ENCODE results near the gene CNTNAP2. TPM values are rescaled to one million over a fixed set of nuclear protein-coding genes. Genes with fewer than 3 reads are reported as not detected.

CNTNAP2 gene
- total and polyA plus RNA-seq, 7 donors, result 0.60 to 2.4 (median 1.7) TPM

DNA sequence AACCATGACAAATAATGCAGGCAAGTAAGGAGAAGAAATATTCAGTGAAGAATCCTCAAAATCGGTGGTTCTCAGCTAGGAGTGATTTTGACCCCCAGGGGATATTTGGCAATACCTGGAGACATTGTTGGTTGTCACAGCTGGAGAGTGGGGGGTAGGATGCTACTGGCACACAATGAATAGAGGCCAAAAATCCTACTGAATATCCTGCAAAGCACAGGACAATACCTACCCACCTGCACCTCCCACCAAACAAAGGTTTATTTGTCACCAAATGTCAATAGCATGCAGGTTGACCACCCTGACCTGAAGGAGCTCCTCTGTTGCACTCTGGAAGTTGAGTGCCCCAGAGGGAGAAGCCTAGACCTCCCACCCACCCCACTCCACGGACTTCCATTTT is 1028.6 kb downstream of the CNTNAP2 start:
- H3K4me3 ChIP-seq, result no peak overlapping the region
- no peak overlapping the region for H3K27ac ChIP-seq
- 23 to 58% methylated on average over 2 of the region's 2 CpGs for WGBS, 2 donors
- no peaks in the 10 kb centered on the region for H3K4me1 ChIP-seq
- H3K36me3 ChIP-seq, result no peaks in the 10 kb centered on the region
- intact Hi-C loops (cut with DNase I), result no loop called here
- TF ChIP-seq EP300 (IDR thresholded peaks at IDR 0.05) (no peak), CTCF (IDR thresholded peaks at IDR 0.05) (no peak), POLR2AphosphoS5 (IDR thresholded peaks at IDR 0.05) (no peak), POLR2A (IDR thresholded peaks at IDR 0.05) (no peak)
- no peaks in the 10 kb centered on the region for H3K27me3 ChIP-seq
- no peak for DNase-seq
- H3K9me3 ChIP-seq, result no peaks in the 10 kb centered on the region

DNA sequence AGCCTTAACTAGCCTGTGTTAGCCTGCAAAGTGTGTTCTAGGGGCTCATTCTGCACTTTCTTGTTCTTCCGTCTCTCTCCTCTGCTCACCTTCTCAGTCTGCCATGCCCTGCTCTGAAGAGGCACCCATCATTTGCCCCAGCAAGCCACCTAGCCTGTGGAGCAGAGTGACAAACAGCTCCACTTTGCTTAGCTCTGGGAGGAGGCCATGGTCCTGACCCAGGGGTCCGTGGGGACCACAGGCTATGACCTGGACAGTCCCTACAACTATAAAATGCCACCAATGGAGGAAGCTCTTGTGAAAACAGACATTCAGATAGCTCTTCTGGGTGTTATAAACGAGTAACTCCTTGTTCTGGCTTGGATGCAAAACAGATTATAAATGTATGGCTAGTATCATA is 1029.6 kb downstream of the CNTNAP2 start:
- no peak overlapping the region for H3K27ac ChIP-seq
- TF ChIP-seq POLR2AphosphoS5 (IDR thresholded peaks at IDR 0.05), result no peak
- TF ChIP-seq CTCF (IDR thresholded peaks at IDR 0.05), result no peak
- TF ChIP-seq POLR2A (IDR thresholded peaks at IDR 0.05), result no peak
- no peak for TF ChIP-seq EP300 (IDR thresholded peaks at IDR 0.05)
- 48 to 71% methylated on average over 3 of the region's 3 CpGs for WGBS, 2 donors

GRCh38 chr7:147151661-147152060 is 1035.1 kb downstream of the CNTNAP2 start:
- no peaks in the 10 kb centered on the region for H3K36me3 ChIP-seq
- H3K4me1 ChIP-seq, result no peaks in the 10 kb centered on the region
- intact Hi-C loops (cut with DNase I), result no loop called here
- H3K27me3 ChIP-seq, result no peaks in the 10 kb centered on the region
- H3K9me3 ChIP-seq, result no peaks in the 10 kb centered on the region
- DNase-seq, result no peak
- TF ChIP-seq EP300 (IDR thresholded peaks at IDR 0.05), result no peak
- no peak for TF ChIP-seq POLR2A (IDR thresholded peaks at IDR 0.05)
- TF ChIP-seq CTCF (IDR thresholded peaks at IDR 0.05), result no peak
- no peak for TF ChIP-seq POLR2AphosphoS5 (IDR thresholded peaks at IDR 0.05)
- no peak overlapping the region for H3K27ac ChIP-seq
- no peak overlapping the region for H3K4me3 ChIP-seq

More for the DNA sequence above, 1029.6 kb downstream of the CNTNAP2 start:
- DNase-seq, result no peak
- H3K9me3 ChIP-seq, result no peaks in the 10 kb centered on the region
- intact Hi-C loops (cut with DNase I), result no loop called here
- H3K4me3 ChIP-seq, result no peak overlapping the region
- H3K36me3 ChIP-seq, result no peaks in the 10 kb centered on the region
- no peaks in the 10 kb centered on the region for H3K4me1 ChIP-seq
- no peaks in the 10 kb centered on the region for H3K27me3 ChIP-seq

DNA sequence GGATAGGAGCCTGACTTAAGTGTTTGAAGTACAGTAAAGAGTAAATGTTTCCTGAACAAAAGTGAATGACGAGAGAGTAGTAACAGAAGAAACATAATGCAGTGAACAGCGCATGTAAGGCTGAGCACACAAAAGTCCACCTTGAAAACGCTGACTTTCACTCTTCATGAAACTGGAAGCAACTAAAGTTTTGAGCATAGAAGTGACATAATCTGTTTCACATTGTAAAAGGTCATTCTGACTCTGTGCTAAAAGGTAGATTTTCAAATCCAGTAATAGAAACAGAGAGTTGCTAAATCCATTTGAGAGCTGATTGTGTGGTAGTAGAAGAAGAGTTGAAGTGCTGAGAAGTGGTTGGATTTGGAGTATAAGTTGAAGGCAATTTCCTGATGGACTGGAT is 1037.0 kb downstream of the CNTNAP2 start:
- Histone ChIP-seq H3K36me3 (no peaks in the 10 kb centered on the region), H3K27ac (no peak overlapping the region), H3K4me3 (no peak overlapping the region), H3K27me3 (no peaks in the 10 kb centered on the region), H3K4me1 (no peaks in the 10 kb centered on the region), H3K9me3 (no peaks in the 10 kb centered on the region)
- 85 to 87% methylated on average over 3 of the region's 3 CpGs for WGBS, 2 donors
- no peak for DNase-seq
- intact Hi-C loops (cut with DNase I), result no loop called here
- TF ChIP-seq POLR2AphosphoS5 (IDR thresholded peaks at IDR 0.05) (no peak), CTCF (IDR thresholded peaks at IDR 0.05) (no peak), POLR2A (IDR thresholded peaks at IDR 0.05) (no peak), EP300 (IDR thresholded peaks at IDR 0.05) (no peak)

DNA sequence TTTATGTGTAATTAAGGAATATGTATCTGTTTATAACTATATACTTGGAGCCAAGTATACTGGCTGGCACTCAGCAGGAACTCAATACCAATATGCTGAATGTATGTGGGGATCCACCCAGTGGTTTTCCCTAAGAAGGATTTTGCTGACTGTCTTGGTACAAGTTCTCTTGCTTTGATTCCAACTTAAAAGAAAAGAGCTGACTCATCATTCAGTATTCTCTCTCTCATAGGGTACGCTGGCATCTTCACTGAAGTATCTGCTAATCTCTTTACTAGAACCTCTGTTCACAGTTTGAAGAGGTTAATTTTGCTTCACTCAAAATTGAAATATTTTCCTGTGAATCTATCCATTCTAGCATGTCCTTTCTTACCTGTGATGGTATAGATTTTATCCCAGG is 1044.8 kb downstream of the CNTNAP2 start:
- intact Hi-C loops (cut with DNase I), result no loop called here
- TF ChIP-seq POLR2AphosphoS5 (IDR thresholded peaks at IDR 0.05) (no peak), POLR2A (IDR thresholded peaks at IDR 0.05) (no peak), EP300 (IDR thresholded peaks at IDR 0.05) (no peak), CTCF (IDR thresholded peaks at IDR 0.05) (no peak)
- 92 to 95% methylated on average over 1 of the region's 1 CpG for WGBS, 2 donors

More for the DNA sequence above, 1044.8 kb downstream of the CNTNAP2 start:
- no peaks in the 10 kb centered on the region for H3K9me3 ChIP-seq
- H3K36me3 ChIP-seq, result no peaks in the 10 kb centered on the region
- H3K4me3 ChIP-seq, result no peak overlapping the region
- no peak for DNase-seq
- H3K4me1 ChIP-seq, result no peaks in the 10 kb centered on the region
- H3K27me3 ChIP-seq, result no peaks in the 10 kb centered on the region
- no peak overlapping the region for H3K27ac ChIP-seq
